HG03378 (cell line): ENCODE results near the gene CC2D1A.

Experiments
- ATAC-seq: cut with Tn5 transposase; IDR thresholded peaks from one replicate; pipeline ENCODE4 v1.9.1; 2021; ENCODE audit warnings: mild to moderate bottlenecking, moderate library complexity; ENCODE audit not compliant: unreplicated experiment

The CC2D1A gene

GRCh38 chr19:13905634-13906520, at the start of gene CC2D1A, which contains the start of gene BRME1:
CC2D1A (plus strand) TSS chr19:13906201; CDS start chr19:13906442, 241 bp downstream.
BRME1 (minus strand) TSS chr19:13906117; CDS start chr19:13904892, 1,225 bp downstream.
- ATAC-seq, result no peak

GRCh38 chr19:13856497-13856896, 49.5 kb upstream of the CC2D1A start:
- no peak for ATAC-seq

GRCh38 chr19:13859361-13859880, 46.6 kb upstream of the CC2D1A start:
- no peak for ATAC-seq

GRCh38 chr19:13860679-13861391, 45.2 kb upstream of the CC2D1A start:
- no peak for ATAC-seq

GRCh38 chr19:13861392-13861713, 44.6 kb upstream of the CC2D1A start:
- ATAC-seq, result no peak

GRCh38 chr19:13861714-13862531, 44.1 kb upstream of the CC2D1A start:
- ATAC-seq, result peak; percentile 52

GRCh38 chr19:13864046-13864666, 41.8 kb upstream of the CC2D1A start:
- ATAC-seq, result no peak

GRCh38 chr19:13864667-13865570, 41.1 kb upstream of the CC2D1A start:
- no peak for ATAC-seq

GRCh38 chr19:13865571-13866462, 40.2 kb upstream of the CC2D1A start:
- no peak for ATAC-seq

- no peak for ATAC-seq
Observed at GRCh38 chr19:13866463-13867046, 39.4 kb upstream of the CC2D1A start.

GRCh38 chr19:13868663-13869062, 37.3 kb upstream of the CC2D1A start:
- ATAC-seq, result no peak

GRCh38 chr19:13869281-13869680, 36.7 kb upstream of the CC2D1A start:
- ATAC-seq, result no peak

GRCh38 chr19:13870873-13871272, 35.1 kb upstream of the CC2D1A start:
- ATAC-seq, result no peak

GRCh38 chr19:13872339-13872694, 33.7 kb upstream of the CC2D1A start:
- ATAC-seq, result no peak

- ATAC-seq, result no peak
Observed at GRCh38 chr19:13872695-13873389, 33.2 kb upstream of the CC2D1A start.

GRCh38 chr19:13873834-13874515, 32.0 kb upstream of the CC2D1A start:
- ATAC-seq, result no peak

GRCh38 chr19:13875824-13876223, 30.2 kb upstream of the CC2D1A start:
- ATAC-seq, result no peak
